ENCODE data around the gene KAT8. TPM values are rescaled to one million over a fixed set of nuclear protein-coding genes. Genes with fewer than 3 reads are reported as not detected.
"Not testable (repeated sequence)": the region's sequence is repeated elsewhere in the genome, so short reads cannot be mapped to it uniquely, and the experiment has no call there.

KAT8 gene
- total RNA-seq, 2 experiments from 2014 or later, result 55.6 to 58.7 TPM

GRCh38 chr16:31094424-31095120 lies 22.9 kb upstream of the KAT8 start, which contains the start of gene VKORC1:
Gene VKORC1, minus strand, starts transcription at chr16:31094797. Its CDS starts 68 bp downstream, at chr16:31094729.
- ChIA-PET CTCF (interaction anchor here (0.9 to 3.1 kb wide), 7 partner anchors 19 to 136 kb away, joined by 3 to 15 read pairs (median 3); partner anchors contain the start of genes HSD3B7, ZNF646 and ZNF668), POLR2A (interaction anchor here (0.8 to 1.5 kb wide), 9 partner anchors 10 to 47 kb away, joined by 3 to 6 read pairs (median 4); partner anchors contain the start of genes BCKDK, ZNF646 and ZNF668)
- Mint-ChIP-seq H3K27me3 (no peaks in the 10 kb centered on the region), H3K36me3 (ENCODE audit: low read depth) (peaks cover 17% of the 10 kb centered on the region), H3K27ac (peak within 1 kb of the TSS; percentile 90), H3K4me1 (ENCODE audit: low read depth) (peaks cover 22% of the 10 kb centered on the region), H3K9me3 (no peaks in the 10 kb centered on the region), H3K4me3 (peak within 1 kb of the TSS; percentile 94)
- peak; percentile 88 for ATAC-seq
- intact Hi-C loops (cut with micrococcal nuclease), result no loop called here
- DNase-seq, result peak; percentile 96
- no peak for TF ChIP-seq CTCF (IDR thresholded peaks at IDR 0.05)

GRCh38 chr16:31099860-31100638 lies 17.4 kb upstream of the KAT8 start:
- TF ChIP-seq CTCF (IDR thresholded peaks at IDR 0.05), result no peak
- H3K4me1 Mint-ChIP-seq (ENCODE audit: low read depth), result peaks cover 8% of the 10 kb centered on the region
- intact Hi-C loops (cut with micrococcal nuclease), result no loop called here
- POLR2A ChIA-PET, result interaction anchor here (0.7 to 2.1 kb wide), 3 partner anchors 17 to 26 kb away, joined by 3 to 5 read pairs (median 5); partner anchors contain the start of genes KAT8, ZNF646 and ZNF668
- H3K36me3 Mint-ChIP-seq (ENCODE audit: low read depth), result no peaks in the 10 kb centered on the region
- H3K4me3 Mint-ChIP-seq, result no peak overlapping the region
- H3K27me3 Mint-ChIP-seq, result no peaks in the 10 kb centered on the region
- no peak for DNase-seq
- CTCF ChIA-PET, result interaction anchor here (1.0 to 2.8 kb wide), 2 partner anchors 42 to 146 kb away, joined by 4 to 11 read pairs; no protein-coding TSS in a partner anchor
- no peaks in the 10 kb centered on the region for H3K9me3 Mint-ChIP-seq
- no peak overlapping the region for H3K27ac Mint-ChIP-seq
- ATAC-seq, result no peak

DNA sequence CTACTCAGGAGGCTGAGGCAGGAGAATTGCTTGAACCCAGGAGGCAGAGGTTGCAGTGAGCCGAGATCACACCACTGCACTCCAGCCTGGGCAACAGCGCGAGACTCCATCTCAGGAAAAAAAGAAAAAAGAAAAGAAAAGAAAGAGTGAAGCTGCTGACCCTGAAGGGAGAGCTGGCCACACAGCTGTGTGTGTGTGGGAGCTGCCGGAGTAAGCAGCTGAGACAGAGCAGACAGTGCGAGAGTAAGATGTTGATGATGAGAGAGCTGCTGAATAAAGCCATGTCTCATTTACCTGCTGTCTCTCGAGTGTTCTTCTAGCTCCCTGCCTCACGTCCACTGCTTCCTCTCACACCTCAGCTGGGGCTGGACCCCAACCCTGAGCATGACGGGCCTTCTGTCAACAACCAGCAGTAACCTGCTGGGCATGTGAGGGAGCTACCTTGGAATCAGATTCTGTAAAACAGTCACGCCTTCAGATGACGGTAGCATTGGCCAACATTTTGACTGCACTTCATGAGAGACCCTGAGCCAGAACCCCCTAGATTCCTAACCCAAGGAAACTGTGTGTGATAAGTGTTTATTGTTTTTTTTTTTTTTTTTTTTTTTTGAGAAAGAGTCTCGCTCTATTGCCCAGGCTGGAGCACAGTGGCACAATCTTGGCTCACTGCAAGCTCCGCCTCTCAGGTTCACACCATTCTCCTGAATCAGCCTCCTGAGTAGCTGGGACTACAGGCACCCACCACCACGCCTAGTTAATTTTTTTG lies 16.4 kb upstream of the KAT8 start:
- ATAC-seq; H3K4me3 Mint-ChIP-seq; DNase-seq; H3K9me3 Mint-ChIP-seq; H3K27me3 Mint-ChIP-seq; H3K4me1 Mint-ChIP-seq (ENCODE audit: low read depth); intact Hi-C loops (cut with micrococcal nuclease); H3K36me3 Mint-ChIP-seq (ENCODE audit: low read depth); H3K27ac Mint-ChIP-seq: not testable (repeated sequence)
- POLR2A ChIA-PET, result interaction anchor here (0.5 to 0.8 kb wide), 2 partner anchors 27 to 683 kb away, joined by 3 read pairs; partner anchors contain the start of gene ZNF646
- CTCF ChIA-PET, result interaction anchor here (2.8 kb wide), 1 partner anchor 41 kb away, joined by 11 read pairs; no protein-coding TSS in a partner anchor

DNA sequence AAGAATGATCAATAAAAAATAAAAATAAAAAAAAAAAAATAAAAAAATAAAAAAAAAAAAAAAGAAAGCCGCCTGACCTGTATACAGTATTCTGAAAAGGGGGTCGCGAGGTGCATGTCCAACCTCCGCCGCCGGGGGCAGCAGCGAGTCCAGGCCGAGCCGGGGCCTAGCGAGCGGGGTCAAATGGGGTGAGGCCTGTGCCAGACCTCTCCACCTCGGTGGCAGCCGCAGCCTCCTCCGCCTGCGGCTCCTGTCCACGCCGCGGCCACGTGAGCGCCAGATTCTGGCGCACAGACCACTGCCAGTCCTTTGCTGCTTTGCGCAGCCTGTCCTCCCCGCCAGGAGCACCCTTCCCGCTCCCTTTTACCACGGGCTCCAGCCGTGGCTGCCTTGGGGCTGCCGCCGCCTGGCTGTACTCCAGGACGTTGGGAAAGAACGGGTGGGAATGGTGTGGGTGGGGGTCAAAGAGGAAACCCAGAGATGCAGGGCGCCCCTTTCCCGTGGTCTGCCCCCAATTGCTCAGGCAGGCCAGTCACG lies 11.7 kb upstream of the KAT8 start:
- peak overlapping the region; percentile 60 for H3K27ac Mint-ChIP-seq
- H3K4me3 Mint-ChIP-seq, result peak overlapping the region; percentile 47
- H3K27me3 Mint-ChIP-seq, result no peaks in the 10 kb centered on the region
- DNase-seq, result peak; percentile 94
- peaks cover 33% of the 10 kb centered on the region for H3K4me1 Mint-ChIP-seq (ENCODE audit: low read depth)
- no peaks in the 10 kb centered on the region for H3K9me3 Mint-ChIP-seq
- peak; percentile 79 for ATAC-seq
- intact Hi-C loops (cut with micrococcal nuclease), result no loop called here
- TF ChIP-seq CTCF (IDR thresholded peaks at IDR 0.05), result peak; percentile 91
- POLR2A ChIA-PET, result no interaction called here
- H3K36me3 Mint-ChIP-seq (ENCODE audit: low read depth), result peaks cover 13% of the 10 kb centered on the region
- CTCF ChIA-PET, result no interaction called here
